H9 (cell line): ENCODE measurements around the gene RASL10A. TPM values are rescaled to one million over a fixed set of nuclear protein-coding genes. Genes with fewer than 3 reads are reported as not detected.

Source experiments
- DNase-seq: peaks from one replicate; pipeline ENCODE4 v3.0.0-alpha.2; 2017
- H2AFZ ChIP-seq: one replicate; pipeline ENCODE4 v1.6.1; 2013; ENCODE audit warnings: mild to moderate bottlenecking, low read length, control low read depth, moderate library complexity
- H2AK5ac ChIP-seq: 2 replicates; pipeline ENCODE4 v1.6.1; 2013; ENCODE audit warnings: low read length, control low read depth, mixed read lengths; ENCODE audit not compliant: insufficient read length
- H2BK120ac ChIP-seq: one replicate; pipeline ENCODE4 v1.6.1; 2013; ENCODE audit warnings: low read depth, mild to moderate bottlenecking, low read length, control low read depth, inconsistent platforms; ENCODE audit not compliant: poor library complexity, severe bottlenecking
- H2BK12ac ChIP-seq: 2 replicates; pipeline ENCODE4 v1.6.1; 2013; ENCODE audit warnings: low read length, control low read depth, mixed read lengths, low read depth; ENCODE audit not compliant: insufficient read length
- H2BK15ac ChIP-seq: 2 replicates; pipeline ENCODE4 v1.6.1; 2013; ENCODE audit warnings: low read depth, low read length, control low read depth
- H2BK20ac ChIP-seq: one replicate; pipeline ENCODE4 v1.6.1; 2013; ENCODE audit warnings: low read depth, mild to moderate bottlenecking, low read length, control low read depth, inconsistent platforms; ENCODE audit not compliant: poor library complexity, severe bottlenecking
- H2BK5ac ChIP-seq: 2 replicates; pipeline ENCODE4 v1.6.1; 2013; ENCODE audit warnings: low read length, control low read depth, mixed read lengths; ENCODE audit not compliant: insufficient read length
- H3K14ac ChIP-seq: 2 replicates; pipeline ENCODE4 v1.6.1; 2013; ENCODE audit warnings: low read length, control low read depth; ENCODE audit not compliant: insufficient read depth
- H3K18ac ChIP-seq: 2 replicates; pipeline ENCODE4 v1.6.1; 2013; ENCODE audit warnings: low read depth, mild to moderate bottlenecking, mixed read lengths, low read length, control low read depth; ENCODE audit not compliant: insufficient read length
- H3K23ac ChIP-seq: 2 replicates; pipeline ENCODE4 v1.6.1; 2013; ENCODE audit warnings: low read length, control low read depth, mixed read lengths, low read depth; ENCODE audit not compliant: insufficient read length
- H3K23me2 ChIP-seq: 2 replicates; pipeline ENCODE4 v1.6.1; 2013; ENCODE audit warnings: low read depth, mild to moderate bottlenecking, mixed read lengths, low read length, control low read depth; ENCODE audit not compliant: insufficient read length, poor library complexity, severe bottlenecking
- H3K27ac ChIP-seq: 2 replicates; pipeline ENCODE4 v1.5.1; 2013; ENCODE audit warnings: low read length, control low read depth, mixed read lengths, low read depth; ENCODE audit not compliant: insufficient read length
- H3K27me3 ChIP-seq: 2 replicates; pipeline ENCODE4 v1.6.1; 2013; ENCODE audit warnings: low read length, control low read depth, inconsistent platforms; ENCODE audit not compliant: insufficient read depth
- H3K4ac ChIP-seq: 2 replicates; pipeline ENCODE4 v1.6.1; 2013; ENCODE audit warnings: low read depth, mild to moderate bottlenecking, control low read depth, inconsistent platforms, low read length, moderate library complexity
- H3K4me1 ChIP-seq: 2 replicates; pipeline ENCODE4 v1.6.1; 2013; ENCODE audit warnings: low read length, control low read depth, inconsistent platforms; ENCODE audit not compliant: insufficient read depth
- H3K4me2 ChIP-seq: 2 replicates; pipeline ENCODE4 v1.6.1; 2013; ENCODE audit warnings: low read length, control low read depth, mixed read lengths; ENCODE audit not compliant: insufficient read length, insufficient read depth
- H3K56ac ChIP-seq: 2 replicates; pipeline ENCODE4 v1.6.1; 2013; ENCODE audit warnings: low read depth, mild to moderate bottlenecking, mixed read lengths, low read length, control low read depth; ENCODE audit not compliant: insufficient read length
- H3K79me1 ChIP-seq: 2 replicates; pipeline ENCODE4 v1.6.1; 2013; ENCODE audit warnings: low read depth, mild to moderate bottlenecking, moderate library complexity, low read length, control low read depth, inconsistent platforms; ENCODE audit not compliant: insufficient read depth, poor library complexity, severe bottlenecking
- H3K79me2 ChIP-seq: 2 replicates; pipeline ENCODE4 v1.6.1; 2013; ENCODE audit warnings: low read length, control low read depth, inconsistent platforms; ENCODE audit not compliant: insufficient read depth
- H3K9ac ChIP-seq: 2 replicates; pipeline ENCODE4 v1.6.1; 2013; ENCODE audit warnings: low read length, control low read depth, mixed read lengths; ENCODE audit not compliant: insufficient read length; ENCODE audit errors: extremely low read depth
- H3K9me3 ChIP-seq: one replicate; pipeline ENCODE4 v1.6.1; 2013; ENCODE audit warnings: low read depth, low read length, inconsistent platforms; ENCODE audit not compliant: control insufficient read depth
- H3T11ph ChIP-seq: one replicate; pipeline ENCODE4 v1.6.1; 2013; ENCODE audit warnings: mild to moderate bottlenecking, low read length, control low read depth, inconsistent platforms
- H4K20me1 ChIP-seq: one replicate; pipeline ENCODE4 v1.6.1; 2013; ENCODE audit not compliant: control insufficient read depth, insufficient read length, insufficient read depth
- H4K5ac ChIP-seq: 2 replicates; pipeline ENCODE4 v1.6.1; 2013; ENCODE audit warnings: low read depth, mild to moderate bottlenecking, mixed read lengths, low read length, control low read depth; ENCODE audit not compliant: insufficient read length
- H4K8ac ChIP-seq: replicated peaks from 2 replicates; pipeline ENCODE4 v1.6.1; 2013; ENCODE audit warnings: low read length, control low read depth, mixed read lengths, low read depth; ENCODE audit not compliant: insufficient read length
- H4K91ac ChIP-seq: 2 replicates; pipeline ENCODE4 v1.6.1; 2013; ENCODE audit warnings: low read depth, mild to moderate bottlenecking, moderate library complexity, mixed read lengths, low read length, control low read depth; ENCODE audit not compliant: insufficient read length
- H3K27ac Mint-ChIP-seq, 3 experiments: 2 replicates in 2 of 3; 3 replicates in 1 of 3; pipeline ENCODE4 v1.8.0; 2020 to 2021; ENCODE audit warnings: mixed read lengths in 3 of 3, mild to moderate bottlenecking in 1 of 3, moderate library complexity in 1 of 3
- H3K27me3 Mint-ChIP-seq: 2 replicates; pipeline ENCODE4 v1.8.0; 2021; ENCODE audit warnings: low read depth, mild to moderate bottlenecking, moderate library complexity, mixed read lengths
- H3K36me3 Mint-ChIP-seq, 3 experiments: 2 replicates in 2 of 3; 3 replicates in 1 of 3; pipeline ENCODE4 v1.8.0; 2020 to 2021; ENCODE audit warnings: low read depth in 3 of 3, mixed read lengths in 3 of 3; ENCODE audit not compliant: insufficient read depth in 1 of 3
- H3K4me1 Mint-ChIP-seq, 2 experiments: 2 replicates each; pipeline ENCODE4 v1.8.0; 2020; ENCODE audit warnings: mixed read lengths in 2 of 2
- H3K4me3 Mint-ChIP-seq, 2 experiments: 2 replicates in 1 of 2; 3 replicates in 1 of 2; pipeline ENCODE4 v1.8.0; 2020 to 2021; ENCODE audit warnings: mild to moderate bottlenecking in 2 of 2, mixed read lengths in 2 of 2, moderate library complexity in 1 of 2
- H3K9me3 Mint-ChIP-seq, 2 experiments: 2 replicates in 1 of 2; 3 replicates in 1 of 2; pipeline ENCODE4 v1.8.0; 2020; ENCODE audit warnings: mild to moderate bottlenecking in 2 of 2, mixed read lengths in 2 of 2, moderate library complexity in 1 of 2
- CTCF ChIP-seq: fragments of 200-600 bp; sonication (generic); conservative IDR thresholded peaks from 3 replicates; pipeline ENCODE4 v1.8.0; 2021; ENCODE audit warnings: antibody characterized with exemption, mild to moderate bottlenecking
- WGBS: extraction: QIAGEN DNeasy Blood & Tissue Kit; methylation state at CpG from one replicate; pipeline ENCODE4 v1.1.7; 2013; ENCODE audit warnings: missing lambda C conversion rate, low lambda C conversion rate, mixed read lengths; ENCODE audit not compliant: insufficient read length; ENCODE audit errors: extremely low coverage; 5-methylcytosine and 5-hydroxymethylcytosine counted together
- total RNA-seq: library from RNA; stranded (reverse); gene quantifications from 2 replicates; pipeline ENCODE4 v1.2.1, GENCODE V29; 2021

RASL10A gene
- total RNA-seq, 1 experiment from 2014 or later: 0.90 TPM

GRCh38 chr22:29353860-29354259 lies 38.4 kb upstream of the RASL10A start:
- Mint-ChIP-seq H3K27me3 (no peaks in the 10 kb centered on the region), H3K4me3 (no peak overlapping the region), H3K9me3 (no peaks in the 10 kb centered on the region), H3K4me1 (no peaks in the 10 kb centered on the region), H3K27ac (no peak overlapping the region), H3K36me3 (peaks cover 20 to 86% (median 59%) of the 10 kb centered on the region in 3 experiments)
- no peak overlapping the region for H2BK5ac ChIP-seq
- H2BK20ac ChIP-seq: no peak overlapping the region
- no peaks in the 10 kb centered on the region for H3K79me2 ChIP-seq
- H4K91ac ChIP-seq: no peak overlapping the region
- no peak overlapping the region for H3T11ph ChIP-seq
- H4K8ac ChIP-seq: no peak overlapping the region
- TF ChIP-seq CTCF: no peak
- no peak overlapping the region for H4K5ac ChIP-seq
- no peak overlapping the region for H2BK120ac ChIP-seq
- no peak overlapping the region for H3K23ac ChIP-seq
- no peaks in the 10 kb centered on the region for H3K23me2 ChIP-seq
- no peaks in the 10 kb centered on the region for H3K79me1 ChIP-seq
- no peak overlapping the region for H2BK15ac ChIP-seq
- H3K9me3 ChIP-seq: no peaks in the 10 kb centered on the region
- no peak overlapping the region for H3K4ac ChIP-seq
- no peak overlapping the region for H2AK5ac ChIP-seq
- no peak overlapping the region for H3K4me2 ChIP-seq
- WGBS: no CpG with 5 or more reads among the region's 8 CpGs
- no peaks in the 10 kb centered on the region for H3K4me1 ChIP-seq
- no peak overlapping the region for H3K27ac ChIP-seq
- no peak overlapping the region for H3K18ac ChIP-seq
- DNase-seq: no peak
- no peaks in the 10 kb centered on the region for H3K27me3 ChIP-seq
- H3K56ac ChIP-seq: no peak overlapping the region
- H3K14ac ChIP-seq: no peak overlapping the region
- H2AFZ ChIP-seq: no peak overlapping the region
- no peak overlapping the region for H2BK12ac ChIP-seq
- no peaks in the 10 kb centered on the region for H4K20me1 ChIP-seq
- no peak overlapping the region for H3K9ac ChIP-seq
